Spleen (tissue), 11 donors: ENCODE measurements around the gene TAS2R4. TPM values are rescaled to one million over a fixed set of nuclear protein-coding genes. Genes with fewer than 3 reads are reported as not detected.
"Not testable (repeated sequence)": the region's sequence is repeated elsewhere in the genome, so short reads cannot be mapped to it uniquely, and the experiment has no call there.

Source experiments
- DNase-seq: peaks from one replicate; pipeline ENCODE4 v3.0.0-alpha.2; 2020
- H3K27ac ChIP-seq, 8 donors: fragments of 200-600 bp; sonication (generic) in 7 of 8; 1 replicate in 4 of 8; 2 replicates in 4 of 8; pipeline versions ENCODE4 v1.5.0 to v1.8.0; 2016 to 2021; ENCODE audit warnings: inconsistent platforms in 4 of 8, mild to moderate bottlenecking in 4 of 8, moderate library complexity in 1 of 8
- H3K27me3 ChIP-seq, 7 donors: fragments of 200-600 bp; sonication (generic) in 6 of 7; replicated peaks in 1 of 7; 1 replicate in 4 of 7; 2 replicates in 3 of 7; pipeline versions ENCODE4 v1.5.0 to v1.8.0; 2016 to 2021; ENCODE audit warnings: inconsistent platforms in 3 of 7, mild to moderate bottlenecking in 1 of 7
- H3K36me3 ChIP-seq, 6 donors: fragments of 200-600 bp; sonication (generic) in 5 of 6; 1 replicate in 4 of 6; 2 replicates in 2 of 6; pipeline versions ENCODE4 v1.5.0 to v1.8.0; 2016 to 2021; ENCODE audit warnings: inconsistent platforms in 2 of 6
- H3K4me1 ChIP-seq, 6 donors: fragments of 200-600 bp; sonication (generic) in 5 of 6; 1 replicate in 3 of 6; 2 replicates in 3 of 6; pipeline versions ENCODE4 v1.5.0 to v1.8.0; 2016 to 2021; ENCODE audit warnings: inconsistent platforms in 3 of 6
- H3K4me3 ChIP-seq, 8 donors: fragments of 200-600 bp; sonication (generic) in 7 of 8; 1 replicate in 4 of 8; 2 replicates in 4 of 8; pipeline versions ENCODE4 v1.5.0 to v1.8.0; 2016 to 2021; ENCODE audit warnings: inconsistent platforms in 4 of 8, mild to moderate bottlenecking in 4 of 8, moderate library complexity in 2 of 8
- H3K9me3 ChIP-seq, 8 donors: fragments of 200-600 bp; sonication (generic) in 7 of 8; 1 replicate in 4 of 8; 2 replicates in 4 of 8; pipeline versions ENCODE4 v1.5.0 to v1.8.0; 2016 to 2021; ENCODE audit warnings: inconsistent platforms in 4 of 8
- POLR2A ChIP-seq, 3 donors: fragments of 450-650 bp; IDR thresholded peaks; one replicate each; pipeline ENCODE4 v1.5.1; 2017; ENCODE audit warnings: antibody characterized with exemption in 3 of 3, mild to moderate bottlenecking in 1 of 3
- POLR2AphosphoS5 ChIP-seq, 3 donors: sonication (generic); formaldehyde crosslinking; IDR thresholded peaks; one replicate each; pipeline ENCODE4 v1.5.1; 2017; ENCODE audit warnings: antibody characterized with exemption in 3 of 3
- WGBS, 5 donors: extraction: QIAGEN DNeasy Blood & Tissue Kit in 3 of 5; methylation state at CpG; one replicate each; pipeline versions ENCODE4 v1.1.5 to v1.1.7; 2013 to 2018; 5-methylcytosine and 5-hydroxymethylcytosine counted together
- intact Hi-C: fragments of 100-400 bp; cut with DNase I; formaldehyde crosslinking; loops from one replicate; pipeline ENCODE4 v1.15.0; 2023; ENCODE audit warnings: low total_unique reads
- polyA plus RNA-seq, 3 donors: library from polyadenylated mRNA; stranded (reverse); fragments of 200-250 nt; gene quantifications; one replicate each; pipeline ENCODE4 v1.2.1, GENCODE V29; 2013
- total RNA-seq, 7 donors: library from RNA; depleted of rRNA in 3 of 7; stranded (reverse); fragments of >200 nt in 3 of 7; fragmentation: NEBNext Ultra II Directional in 4 of 7; extraction: Animal tissue kit (Norgen Biotek cat#: 25700) in 4 of 7; gene quantifications; one replicate each; pipeline versions ENCODE4 v1.1.0 to v1.2.1, GENCODE V29; 2016 to 2021
- TF ChIP-seq, protein P1 (sequence below), 11 experiments: fragments of 200-600 bp in 7 of 11; fragments of 450-650 bp in 4 of 11; sonication (generic) in 4 of 11; IDR thresholded peaks in 8 of 11; conservative IDR thresholded peaks in 3 of 11; 1 replicate in 7 of 11; 2 replicates in 4 of 11; pipeline versions ENCODE4 v1.4.0 to v1.8.0; 2016 to 2021; ENCODE audit warnings: antibody characterized with exemption in 11 of 11, inconsistent platforms in 4 of 11, mild to moderate bottlenecking in 1 of 11
- donor health status: healthy with polysubstance abuse.
- donor health status: DM: no; HTN: no; CAD: no; lungs with moderate emphysema.
- donor health status: DM: no; HTN: no; CAD: no.
- donor health status: Bipolar disorder and iron deficiency.
- donor health status: healthy.
- donor health status: DM: no; HTN: no; CAD: no.
- donor health status: DM: yes; HTN: yes; CAD: no.

The TAS2R4 gene
- total and polyA plus RNA-seq, 10 donors: 0.17 to 4.8 (median 2.5) TPM

DNA sequence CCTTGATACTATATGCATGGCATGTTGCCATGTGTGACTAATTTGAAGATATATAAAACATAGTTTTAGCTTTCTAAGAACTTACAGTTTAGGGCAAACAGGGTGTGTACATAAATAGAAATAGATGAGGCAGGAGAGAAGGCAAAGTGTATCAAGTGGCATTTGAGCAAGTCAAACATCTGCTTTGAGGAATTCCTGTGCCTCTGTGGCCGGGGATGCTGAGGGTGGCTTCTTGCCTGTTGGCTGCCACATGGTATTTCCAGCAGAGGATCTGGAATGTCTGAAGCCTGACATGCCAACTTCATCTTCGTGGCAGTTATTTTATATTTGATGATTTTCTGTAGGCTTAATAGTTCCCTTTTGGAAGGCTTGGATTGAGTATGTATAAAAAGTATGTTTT is 32.3 kb upstream of the TAS2R4 start:
- Histone ChIP-seq H3K4me1 (peaks cover 14 to 33% (median 26%) of the 10 kb centered on the region in 6 donors), H3K27me3 (no peaks in the 10 kb centered on the region), H3K27ac (no peak overlapping the region), H3K36me3 (peaks cover 9 to 100% (median 86%) of the 10 kb centered on the region in 6 donors), H3K4me3 (no peak overlapping the region), H3K9me3 (no peaks in the 10 kb centered on the region)
- TF ChIP-seq, protein P1, sequence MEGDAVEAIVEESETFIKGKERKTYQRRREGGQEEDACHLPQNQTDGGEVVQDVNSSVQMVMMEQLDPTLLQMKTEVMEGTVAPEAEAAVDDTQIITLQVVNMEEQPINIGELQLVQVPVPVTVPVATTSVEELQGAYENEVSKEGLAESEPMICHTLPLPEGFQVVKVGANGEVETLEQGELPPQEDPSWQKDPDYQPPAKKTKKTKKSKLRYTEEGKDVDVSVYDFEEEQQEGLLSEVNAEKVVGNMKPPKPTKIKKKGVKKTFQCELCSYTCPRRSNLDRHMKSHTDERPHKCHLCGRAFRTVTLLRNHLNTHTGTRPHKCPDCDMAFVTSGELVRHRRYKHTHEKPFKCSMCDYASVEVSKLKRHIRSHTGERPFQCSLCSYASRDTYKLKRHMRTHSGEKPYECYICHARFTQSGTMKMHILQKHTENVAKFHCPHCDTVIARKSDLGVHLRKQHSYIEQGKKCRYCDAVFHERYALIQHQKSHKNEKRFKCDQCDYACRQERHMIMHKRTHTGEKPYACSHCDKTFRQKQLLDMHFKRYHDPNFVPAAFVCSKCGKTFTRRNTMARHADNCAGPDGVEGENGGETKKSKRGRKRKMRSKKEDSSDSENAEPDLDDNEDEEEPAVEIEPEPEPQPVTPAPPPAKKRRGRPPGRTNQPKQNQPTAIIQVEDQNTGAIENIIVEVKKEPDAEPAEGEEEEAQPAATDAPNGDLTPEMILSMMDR (IDR thresholded peaks at IDR 0.05 in 8 of 11, conservative IDR thresholded peaks at IDR 0.05 in 3 of 11): no peak
- TF ChIP-seq POLR2A (IDR thresholded peaks at IDR 0.05) (no peak), POLR2AphosphoS5 (IDR thresholded peaks at IDR 0.05) (no peak)
- DNase-seq: no peak
- 89 to 98% (median 94%) methylated on average over 2 of the region's 2 CpGs for WGBS, 5 donors
- intact Hi-C loops: no loop called here

DNA sequence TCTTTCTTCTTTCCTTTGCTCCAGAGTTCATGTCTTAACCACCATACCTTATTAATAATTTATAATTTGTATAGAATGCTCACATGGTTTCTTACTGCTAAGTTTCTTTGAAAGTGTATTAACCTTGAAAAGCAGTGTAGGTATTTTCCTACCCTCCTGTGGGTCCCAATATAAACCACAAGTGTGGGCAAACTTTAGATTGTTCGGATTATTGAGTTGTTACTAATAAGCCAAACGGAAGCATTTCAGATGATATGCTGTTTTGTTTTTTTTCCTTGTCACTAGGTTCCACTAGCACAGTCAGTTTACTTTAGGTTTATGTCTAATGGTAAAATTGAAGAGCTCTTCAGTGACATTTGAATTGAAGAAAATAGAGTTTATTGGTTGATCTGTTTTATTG is 28.1 kb upstream of the TAS2R4 start:
- H3K4me3 ChIP-seq: no peak overlapping the region
- H3K36me3 ChIP-seq: peaks cover 41 to 100% (median 100%) of the 10 kb centered on the region in 6 donors
- no peak overlapping the region for H3K27ac ChIP-seq
- no peak for DNase-seq
- intact Hi-C loops: no loop called here
- TF ChIP-seq, protein P1 (IDR thresholded peaks at IDR 0.05 in 8 of 11, conservative IDR thresholded peaks at IDR 0.05 in 3 of 11): no peak
- TF ChIP-seq POLR2A (IDR thresholded peaks at IDR 0.05): no peak
- peaks cover 11 to 41% (median 37%) of the 10 kb centered on the region in 8 donors for H3K9me3 ChIP-seq
- WGBS, 5 donors: 94 to 100% (median 97%) methylated on average over 2 of the region's 2 CpGs
- no peaks in the 10 kb centered on the region for H3K27me3 ChIP-seq
- H3K4me1 ChIP-seq: no peaks in the 10 kb centered on the region

DNA sequence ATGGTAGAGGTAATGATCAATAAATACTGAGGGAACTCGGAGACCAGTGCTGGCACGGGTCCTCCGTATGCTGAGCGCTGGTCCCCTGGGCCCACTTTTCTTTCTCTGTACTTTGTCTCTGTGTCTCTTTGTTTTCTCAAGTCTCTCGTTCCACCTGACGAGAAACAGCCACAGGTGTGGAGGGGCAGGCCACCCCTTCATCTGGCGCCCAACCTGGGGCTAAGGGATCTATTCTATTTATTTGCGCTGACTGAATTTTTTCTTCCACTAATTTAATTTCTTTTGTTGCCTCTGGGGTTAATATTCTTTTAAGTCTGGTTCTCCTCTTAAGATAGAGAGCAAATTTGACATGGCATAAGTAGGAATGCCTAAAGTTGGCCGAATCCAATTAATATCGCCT is 24.6 kb upstream of the TAS2R4 start:
- Histone ChIP-seq H3K36me3 (peaks cover 40 to 100% (median 81%) of the 10 kb centered on the region in 6 donors), H3K4me3 (peak overlapping the region in 1 of 8 donors; percentile 17), H3K9me3 (peaks cover 11 to 42% (median 37%) of the 10 kb centered on the region in 8 donors)
- 93 to 99% (median 98%) methylated on average over 10 of the region's 10 CpGs for WGBS, 5 donors
- H3K27ac ChIP-seq, intact Hi-C loops, H3K4me1 ChIP-seq, DNase-seq, H3K27me3 ChIP-seq: not testable (repeated sequence)

DNA sequence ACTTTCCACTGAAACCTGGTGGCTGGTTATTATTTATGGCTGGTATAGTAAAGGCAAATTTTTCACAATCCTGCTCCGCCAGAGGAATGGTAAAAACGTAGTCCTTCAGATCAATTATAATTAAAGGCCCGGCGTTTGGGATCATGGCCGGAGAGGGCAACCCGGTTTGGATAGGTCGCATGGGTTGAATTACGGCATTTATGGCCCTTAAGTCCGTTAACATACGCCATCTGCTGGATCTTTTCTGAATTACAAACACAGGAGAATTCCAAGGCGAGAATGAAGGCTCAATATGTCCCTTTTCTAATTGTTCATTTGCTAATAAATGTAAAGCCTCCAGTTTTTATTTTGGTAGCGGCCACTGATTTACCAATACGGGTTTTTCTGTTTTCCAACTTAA is 23.8 kb upstream of the TAS2R4 start:
- TF ChIP-seq, protein P1 (IDR thresholded peaks at IDR 0.05 in 8 of 11, conservative IDR thresholded peaks at IDR 0.05 in 3 of 11): peak in 2 of 11 experiments; percentile 13 to 25
- no peak for TF ChIP-seq POLR2AphosphoS5 (IDR thresholded peaks at IDR 0.05)
- 97 to 99% (median 98%) methylated on average over 13 of the region's 13 CpGs for WGBS, 5 donors

DNA sequence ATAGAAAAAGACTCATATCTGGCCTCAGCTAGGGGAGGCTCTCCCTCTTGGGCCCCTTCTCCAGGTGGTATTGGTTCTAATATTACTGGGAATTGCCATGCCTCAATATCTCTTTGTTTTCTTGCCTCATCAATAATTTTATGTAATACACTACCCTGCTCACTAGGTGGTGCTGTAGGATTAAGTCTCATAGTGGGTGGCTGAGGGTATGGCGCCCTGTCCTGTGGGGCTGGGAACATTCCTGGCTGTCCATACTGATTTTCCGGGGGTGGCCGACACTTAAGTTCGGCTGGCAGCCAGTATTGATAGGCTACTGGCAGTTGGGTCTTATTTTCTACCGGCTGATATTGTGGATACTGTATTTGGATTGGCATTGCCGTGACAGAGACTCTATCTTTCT is 21.5 kb upstream of the TAS2R4 start:
- Histone ChIP-seq H3K36me3 (peaks cover 31 to 100% (median 74%) of the 10 kb centered on the region in 6 donors), H3K4me1 (no peaks in the 10 kb centered on the region), H3K27me3 (no peaks in the 10 kb centered on the region), H3K27ac (no peak overlapping the region), H3K4me3 (no peak overlapping the region), H3K9me3 (peaks cover 11 to 35% (median 34%) of the 10 kb centered on the region in 8 donors)
- intact Hi-C loops: no loop called here
- WGBS, 5 donors: 80 to 98% (median 91%) methylated on average over 6 of the region's 6 CpGs
- TF ChIP-seq, protein P1 (IDR thresholded peaks at IDR 0.05 in 8 of 11, conservative IDR thresholded peaks at IDR 0.05 in 3 of 11): peak in 4 of 11 experiments; percentile 22 to 47 (median 27)
- TF ChIP-seq POLR2AphosphoS5 (IDR thresholded peaks at IDR 0.05): no peak
- no peak for DNase-seq

More for the DNA sequence above, 23.8 kb upstream of the TAS2R4 start:
- Histone ChIP-seq H3K4me3 (no peak overlapping the region), H3K27me3 (no peaks in the 10 kb centered on the region), H3K36me3 (peaks cover 41 to 100% (median 81%) of the 10 kb centered on the region in 6 donors), H3K27ac (no peak overlapping the region), H3K4me1 (no peaks in the 10 kb centered on the region), H3K9me3 (peaks cover 11 to 42% (median 37%) of the 10 kb centered on the region in 8 donors)
- no peak for DNase-seq
- intact Hi-C loops: no loop called here
